ENCODE measurements around the gene PHETA1.

DNA sequence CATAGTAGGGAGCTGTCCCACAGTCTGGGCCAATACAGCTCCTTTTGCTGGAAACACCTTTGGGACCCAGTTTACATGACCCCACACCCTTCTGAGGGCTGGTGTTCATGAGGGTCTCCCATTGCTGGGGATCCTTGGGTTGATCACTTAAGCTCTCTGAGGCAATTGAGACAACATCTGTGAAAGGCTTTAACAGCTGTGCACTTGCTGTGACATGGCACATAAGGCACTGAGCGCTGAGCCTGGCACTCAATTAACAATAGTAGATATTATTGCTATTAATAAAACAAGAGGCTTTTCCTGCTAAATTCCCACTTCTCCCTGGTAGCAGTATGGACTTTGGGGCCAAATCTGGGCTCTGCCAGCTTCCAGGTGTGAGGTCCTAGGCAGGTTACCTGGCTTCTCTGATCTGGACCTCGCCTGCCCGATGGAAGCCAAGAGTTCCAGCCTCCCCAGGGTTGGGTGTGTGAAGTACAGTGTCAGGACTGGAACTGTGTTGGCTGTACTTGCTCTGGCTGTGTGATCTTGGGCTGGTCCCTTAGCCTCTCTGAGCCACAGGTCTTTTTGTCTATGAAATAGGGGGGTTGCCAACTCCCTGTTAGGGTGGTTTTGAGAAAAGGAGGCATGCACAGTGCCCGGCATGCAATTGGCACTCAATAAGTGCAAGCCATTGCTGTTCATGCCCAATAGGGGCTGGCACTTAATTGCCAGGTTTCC is 39.9 kb upstream of the PHETA1 start:
- TF ChIP-seq, protein P1, sequence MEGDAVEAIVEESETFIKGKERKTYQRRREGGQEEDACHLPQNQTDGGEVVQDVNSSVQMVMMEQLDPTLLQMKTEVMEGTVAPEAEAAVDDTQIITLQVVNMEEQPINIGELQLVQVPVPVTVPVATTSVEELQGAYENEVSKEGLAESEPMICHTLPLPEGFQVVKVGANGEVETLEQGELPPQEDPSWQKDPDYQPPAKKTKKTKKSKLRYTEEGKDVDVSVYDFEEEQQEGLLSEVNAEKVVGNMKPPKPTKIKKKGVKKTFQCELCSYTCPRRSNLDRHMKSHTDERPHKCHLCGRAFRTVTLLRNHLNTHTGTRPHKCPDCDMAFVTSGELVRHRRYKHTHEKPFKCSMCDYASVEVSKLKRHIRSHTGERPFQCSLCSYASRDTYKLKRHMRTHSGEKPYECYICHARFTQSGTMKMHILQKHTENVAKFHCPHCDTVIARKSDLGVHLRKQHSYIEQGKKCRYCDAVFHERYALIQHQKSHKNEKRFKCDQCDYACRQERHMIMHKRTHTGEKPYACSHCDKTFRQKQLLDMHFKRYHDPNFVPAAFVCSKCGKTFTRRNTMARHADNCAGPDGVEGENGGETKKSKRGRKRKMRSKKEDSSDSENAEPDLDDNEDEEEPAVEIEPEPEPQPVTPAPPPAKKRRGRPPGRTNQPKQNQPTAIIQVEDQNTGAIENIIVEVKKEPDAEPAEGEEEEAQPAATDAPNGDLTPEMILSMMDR (IDR thresholded peaks at IDR 0.05): no peak
- TF ChIP-seq EZH2 (IDR thresholded peaks at IDR 0.05; ENCODE audit: borderline replicate concordance, insufficient read depth, low read depth, low read length, poor library complexity, severe bottlenecking): no peak
